Caco-2 (cell line): ENCODE data around the gene ARFGAP1. TPM values are rescaled to one million over a fixed set of nuclear protein-coding genes. Genes with fewer than 3 reads are reported as not detected.

ENCODE experiments used
- BruUV-seq: library from RNA; stranded (reverse); fragments of 400-500 nt; replicated peaks from 2 replicates; lab custom pipeline; 2021; lab: Mats Ljungman, UMichigan
- CTCF ChIA-PET: fragments of 300-600 bp; sonication (Branson Sonifier 250); formaldehyde crosslinking; loops from one replicate; lab custom pipeline; 2022; ENCODE audit warnings: antibody characterized with exemption; lab: Charles Lee
- POLR2A ChIA-PET: fragments of 300-600 bp; sonication (Branson Sonifier 250); formaldehyde crosslinking; loops from one replicate; lab custom pipeline; 2022; ENCODE audit warnings: antibody characterized with exemption; lab: Charles Lee
- DNase-seq, 2 experiments: peaks; one replicate each; pipeline versions ENCODE4 v3.0.0 to v3.0.0-alpha.2; 2020 to 2022
- H3K27me3 ChIP-seq: replicated peaks from 2 replicates; pipeline ENCODE4 v1.6.0; 2011; ENCODE audit warnings: low read length; ENCODE audit not compliant: control insufficient read depth, insufficient read depth
- H3K36me3 ChIP-seq: 2 replicates; pipeline ENCODE4 v1.5.1; 2011; ENCODE audit warnings: low read length; ENCODE audit not compliant: control insufficient read depth, insufficient read depth
- H3K4me1 ChIP-seq: fragments of 250-450 bp; sonication (Bioruptor Pico); 2 replicates; pipeline ENCODE4 v1.5.1; 2020; ENCODE audit warnings: mild to moderate bottlenecking
- H3K4me3 ChIP-seq: 2 replicates; pipeline ENCODE4 v1.5.1; 2011; ENCODE audit warnings: low read depth, mild to moderate bottlenecking, control low read depth, low read length
- H3K9me3 ChIP-seq: fragments of 250-450 bp; sonication (Bioruptor Pico); 2 replicates; pipeline ENCODE4 v1.5.1; 2020; ENCODE audit warnings: mild to moderate bottlenecking, moderate library complexity
- H3K27ac Mint-ChIP-seq: one replicate; pipeline ENCODE4 v1.8.0; 2022; ENCODE audit warnings: mixed read lengths; ENCODE audit not compliant: unreplicated experiment
- H3K27me3 Mint-ChIP-seq: one replicate; pipeline ENCODE4 v1.8.0; 2022; ENCODE audit warnings: mixed read lengths; ENCODE audit not compliant: insufficient read depth, unreplicated experiment
- H3K36me3 Mint-ChIP-seq: one replicate; pipeline ENCODE4 v1.8.0; 2022; ENCODE audit warnings: mild to moderate bottlenecking, mixed read lengths; ENCODE audit not compliant: insufficient read depth, unreplicated experiment
- H3K4me1 Mint-ChIP-seq: one replicate; pipeline ENCODE4 v1.8.0; 2022; ENCODE audit warnings: low read depth, mixed read lengths; ENCODE audit not compliant: unreplicated experiment
- H3K4me3 Mint-ChIP-seq: one replicate; pipeline ENCODE4 v1.8.0; 2022; ENCODE audit warnings: mild to moderate bottlenecking, moderate library complexity, mixed read lengths; ENCODE audit not compliant: unreplicated experiment
- H3K9me3 Mint-ChIP-seq: one replicate; pipeline ENCODE4 v1.8.0; 2022; ENCODE audit warnings: mixed read lengths; ENCODE audit not compliant: unreplicated experiment
- CTCF ChIP-seq, 2 experiments: fragments of 200-600 bp in 1 of 2; IDR thresholded peaks; 1 replicate in 1 of 2; 2 replicates in 1 of 2; pipeline versions ENCODE4 v1.5.1 to v1.8.0; 2011 to 2022; ENCODE audit warnings: antibody characterized with exemption in 1 of 2, control low read depth in 1 of 2, inconsistent platforms in 1 of 2, low read depth in 1 of 2, low read length in 1 of 2, mild to moderate bottlenecking in 1 of 2, moderate library complexity in 1 of 2; ENCODE audit not compliant: insufficient read depth in 1 of 2, severe bottlenecking in 1 of 2, unreplicated experiment in 1 of 2
- intact Hi-C: fragments of 100-400 bp; cut with micrococcal nuclease; formaldehyde crosslinking; loops from one replicate; pipeline ENCODE4 v1.10.0; 2022; ENCODE audit not compliant: unreplicated experiment
- total RNA-seq: library from RNA; stranded (reverse); gene quantifications from 2 replicates; pipeline ENCODE4 v1.2.3, GENCODE V29; 2022

ARFGAP1 gene
- total RNA-seq, 1 experiment from 2014 or later, result 275 TPM

DNA sequence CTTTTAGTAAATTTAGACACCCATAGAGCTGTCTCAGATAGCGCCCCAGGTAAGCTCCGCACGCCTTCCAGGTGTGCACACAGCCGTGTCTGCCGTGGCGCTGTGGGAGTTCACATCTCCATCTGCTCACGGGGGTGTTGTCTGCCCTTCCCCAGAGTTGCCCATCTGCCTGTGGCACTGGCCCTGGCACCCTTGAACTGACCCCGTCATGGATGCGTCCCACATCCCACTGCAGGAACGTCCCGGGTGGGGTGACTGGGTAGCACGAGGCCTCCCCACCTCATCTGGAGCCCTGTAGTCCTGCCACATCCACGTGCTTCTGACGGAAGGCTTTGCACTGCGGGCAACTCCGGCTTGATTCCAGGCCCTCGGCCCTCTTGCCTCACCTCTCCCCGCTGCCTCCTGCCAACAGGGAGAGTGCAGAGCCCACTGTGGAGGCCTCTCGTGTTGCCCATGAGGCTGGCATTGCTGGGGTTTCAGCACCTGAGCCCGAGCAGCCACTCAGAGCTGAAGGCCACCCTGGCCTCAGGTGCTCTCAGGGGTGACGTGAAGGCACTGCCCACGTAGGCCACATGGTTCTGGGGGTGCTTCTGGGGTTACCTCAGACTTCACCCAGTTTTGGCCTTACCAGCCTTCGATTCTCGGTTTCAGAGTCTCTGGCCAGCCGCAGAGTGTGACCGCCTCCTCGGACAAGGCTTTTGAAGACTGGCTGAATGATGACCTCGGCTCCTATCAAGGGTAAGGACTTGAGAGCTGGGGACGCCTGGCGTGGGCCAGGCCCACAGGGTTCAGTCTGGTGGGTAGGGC, 5.1 kb downstream of the ARFGAP1 start:
- H3K36me3 Mint-ChIP-seq, result peaks cover 87% of the 10 kb centered on the region
- H3K36me3 ChIP-seq, result peaks cover 14% of the 10 kb centered on the region
- CTCF ChIA-PET, result interaction anchor here (1.1 to 2.0 kb wide), 2 partner anchors 43 to 54 kb away, joined by 4 to 8 read pairs; no protein-coding TSS in a partner anchor

GRCh38 chr20:63278661-63279060, 6.0 kb downstream of the ARFGAP1 start:
- Mint-ChIP-seq H3K27me3 (no peaks in the 10 kb centered on the region), H3K4me1 (no peaks in the 10 kb centered on the region), H3K27ac (no peak overlapping the region), H3K9me3 (no peaks in the 10 kb centered on the region), H3K36me3 (peaks cover 91% of the 10 kb centered on the region), H3K4me3 (no peak overlapping the region)
- Histone ChIP-seq H3K9me3 (no peaks in the 10 kb centered on the region), H3K27me3 (no peaks in the 10 kb centered on the region), H3K4me3 (no peak overlapping the region), H3K36me3 (peaks cover 14% of the 10 kb centered on the region), H3K4me1 (no peaks in the 10 kb centered on the region)
- intact Hi-C loops, result no loop called here
- no peak for TF ChIP-seq CTCF (IDR thresholded peaks at IDR 0.05; ENCODE audit: insufficient read depth in 1 of 2, low read depth in 1 of 2, low read length in 1 of 2, severe bottlenecking in 1 of 2, unreplicated experiment in 1 of 2)
- no TSS peak for BruUV-seq
- ChIA-PET CTCF (no interaction called here), POLR2A (no interaction called here)
- no peak for DNase-seq

More for the DNA sequence above, 5.1 kb downstream of the ARFGAP1 start:
- H3K27ac Mint-ChIP-seq, result no peak overlapping the region
- H3K4me1 Mint-ChIP-seq, result no peaks in the 10 kb centered on the region
- H3K4me3 Mint-ChIP-seq, result no peak overlapping the region
- intact Hi-C loops, result no loop called here
- POLR2A ChIA-PET, result no interaction called here
- no peak for DNase-seq
- no TSS peak for BruUV-seq
- Histone ChIP-seq H3K4me3 (no peak overlapping the region), H3K4me1 (no peaks in the 10 kb centered on the region), H3K27me3 (no peaks in the 10 kb centered on the region), H3K9me3 (no peaks in the 10 kb centered on the region)
- no peaks in the 10 kb centered on the region for H3K27me3 Mint-ChIP-seq
- no peak for TF ChIP-seq CTCF (IDR thresholded peaks at IDR 0.05; ENCODE audit: insufficient read depth in 1 of 2, low read depth in 1 of 2, low read length in 1 of 2, severe bottlenecking in 1 of 2, unreplicated experiment in 1 of 2)
- no peaks in the 10 kb centered on the region for H3K9me3 Mint-ChIP-seq

DNA sequence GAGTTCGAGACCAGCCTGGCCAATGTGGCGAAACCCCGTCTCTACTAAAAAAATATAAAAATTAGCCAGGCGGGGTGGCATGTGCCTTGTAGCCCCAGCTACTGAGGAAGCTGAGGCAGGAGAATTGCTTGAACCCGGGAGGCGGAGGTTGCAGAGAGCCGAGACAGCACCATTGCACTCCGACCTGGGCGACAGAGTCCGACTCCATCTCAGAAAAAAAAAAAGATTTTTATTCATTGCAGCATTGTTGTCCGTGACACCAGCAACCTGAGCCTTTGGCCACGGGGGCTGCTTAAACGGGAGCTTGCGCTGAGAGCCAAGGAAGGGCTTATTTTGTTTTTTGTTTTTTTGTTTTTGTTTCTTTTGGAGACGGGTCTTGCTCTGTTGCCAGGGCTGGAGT, 7.3 kb downstream of the ARFGAP1 start:
- Histone ChIP-seq H3K4me3 (no peak overlapping the region), H3K4me1 (no peaks in the 10 kb centered on the region), H3K9me3 (no peaks in the 10 kb centered on the region), H3K36me3 (peaks cover 14% of the 10 kb centered on the region), H3K27me3 (no peaks in the 10 kb centered on the region)
- Mint-ChIP-seq H3K27ac (no peak overlapping the region), H3K9me3 (no peaks in the 10 kb centered on the region), H3K4me1 (no peaks in the 10 kb centered on the region), H3K27me3 (no peaks in the 10 kb centered on the region), H3K4me3 (no peak overlapping the region), H3K36me3 (peaks cover 100% of the 10 kb centered on the region)
- CTCF ChIA-PET, result interaction anchor here (1.5 to 4.4 kb wide), 4 partner anchors 11 to 64 kb away, joined by 3 to 30 read pairs (median 4); partner anchors contain the start of gene YTHDF1
- DNase-seq, result no peak
- intact Hi-C loops, result no loop called here
- TF ChIP-seq CTCF (IDR thresholded peaks at IDR 0.05; ENCODE audit: insufficient read depth in 1 of 2, low read depth in 1 of 2, low read length in 1 of 2, severe bottlenecking in 1 of 2, unreplicated experiment in 1 of 2), result no peak
- no TSS peak for BruUV-seq
- POLR2A ChIA-PET, result no interaction called here
